Stomach (tissue), 9 donors: ENCODE results near the gene COA5. TPM values are rescaled to one million over a fixed set of nuclear protein-coding genes. Genes with fewer than 3 reads are reported as not detected.
A peak's percentile ranks its signal among the peaks of the same experiment; 100 is the strongest.

Experiments used
- DNase-seq, 2 donors: peaks; one replicate each; pipeline versions ENCODE4 v3.0.0 to v3.0.0-alpha.2; 2013 to 2019
- H3K27ac ChIP-seq, 5 donors: fragments of 200-600 bp in 4 of 5; sonication (generic) in 4 of 5; one replicate each; pipeline ENCODE4 v1.5.1; 2013 to 2019; ENCODE audit warnings: mild to moderate bottlenecking in 1 of 5, moderate library complexity in 1 of 5
- H3K27me3 ChIP-seq, 3 donors: fragments of 200-600 bp; sonication (generic); one replicate each; pipeline ENCODE4 v1.5.1; 2017 to 2019; ENCODE audit warnings: mixed run types in 1 of 3
- H3K36me3 ChIP-seq, 4 donors: fragments of 200-600 bp; sonication (generic); 1 replicate in 3 of 4; 2 replicates in 1 of 4; pipeline ENCODE4 v1.5.1; 2016 to 2019
- H3K4me1 ChIP-seq, 4 donors: fragments of 200-600 bp; sonication (generic); one replicate each; pipeline ENCODE4 v1.5.1; 2016 to 2019
- H3K4me3 ChIP-seq, 4 donors: fragments of 200-600 bp; sonication (generic) in 3 of 4; one replicate each; pipeline ENCODE4 v1.5.1; 2016 to 2019; ENCODE audit warnings: mild to moderate bottlenecking in 1 of 4
- H3K9me3 ChIP-seq, 4 donors: fragments of 200-600 bp; sonication (generic); one replicate each; pipeline ENCODE4 v1.5.1; 2016 to 2019
- CTCF ChIP-seq, 7 experiments: fragments of 450-650 bp in 4 of 7; fragments of 200-600 bp in 3 of 7; sonication (generic) in 3 of 7; IDR thresholded peaks; one replicate each; pipeline ENCODE4 v1.5.1; 2016 to 2019; ENCODE audit warnings: antibody characterized with exemption in 7 of 7, control low read depth in 2 of 7, mild to moderate bottlenecking in 1 of 7
- EP300 ChIP-seq: sonication (generic); formaldehyde crosslinking; IDR thresholded peaks from one replicate; pipeline ENCODE4 v1.6.1; 2017; ENCODE audit warnings: antibody characterized with exemption
- POLR2A ChIP-seq, 4 donors: fragments of 450-650 bp; IDR thresholded peaks; one replicate each; pipeline ENCODE4 v1.6.1; 2016; ENCODE audit warnings: antibody characterized with exemption in 4 of 4, control low read depth in 2 of 4, mild to moderate bottlenecking in 1 of 4, moderate library complexity in 1 of 4
- POLR2AphosphoS5 ChIP-seq, 3 donors: sonication (generic); formaldehyde crosslinking; IDR thresholded peaks; one replicate each; pipeline ENCODE4 v1.6.1; 2016; ENCODE audit warnings: antibody characterized with exemption in 3 of 3
- WGBS, 5 donors: extraction: QIAGEN DNeasy Blood & Tissue Kit in 3 of 5; methylation state at CpG; one replicate each; pipeline versions ENCODE4 v1.1.5 to v1.1.7; 2013 to 2018; 5-methylcytosine and 5-hydroxymethylcytosine counted together
- intact Hi-C: fragments of 100-400 bp; cut with DNase I; formaldehyde crosslinking; loops from one replicate; pipeline ENCODE4 v1.15.1; 2023; ENCODE audit warnings: low total_unique reads
- polyA plus RNA-seq, 3 donors: library from polyadenylated mRNA; stranded (reverse); fragments of 200-250 nt; gene quantifications; one replicate each; pipeline ENCODE4 v1.2.3, GENCODE V29; 2013
- total RNA-seq, 5 donors: library from RNA; depleted of rRNA; stranded (reverse); fragments of >200 nt; gene quantifications; one replicate each; pipeline versions ENCODE4 v1.1.0 to v1.2.3, GENCODE V29; 2014 to 2016
- donor health status: healthy with polysubstance abuse.
- donor health status: Bipolar disorder and iron deficiency.
- donor health status: healthy.

COA5 gene
- total and polyA plus RNA-seq, 8 donors = 1.2 to 60.6 (median 34.6) TPM

DNA sequence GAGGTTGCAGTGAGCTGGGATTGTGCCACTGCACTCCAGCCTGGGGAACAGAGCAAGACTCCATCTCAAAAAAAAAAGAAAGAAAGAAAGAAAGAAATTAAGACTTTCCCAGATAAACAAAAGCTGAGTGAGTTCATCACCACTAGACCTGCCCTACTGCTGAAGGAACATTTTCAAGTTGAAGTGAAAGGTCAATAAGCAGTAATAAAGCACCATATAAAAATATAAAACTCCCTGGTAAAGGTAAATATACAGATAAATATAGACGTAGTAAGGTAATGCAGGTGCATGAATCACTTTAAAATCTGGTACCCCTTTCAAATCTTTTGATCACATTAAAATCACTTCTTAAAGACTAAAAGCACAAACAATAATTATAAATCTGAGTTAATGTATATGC is 42.7 kb upstream of the COA5 start:
- no peak overlapping the region for H3K4me3 ChIP-seq
- peaks cover 8 to 33% (median 24%) of the 10 kb centered on the region in 4 donors for H3K36me3 ChIP-seq
- 35 to 67% (median 51%) methylated on average over 1 of the region's 1 CpG for WGBS, 5 donors
- no peak for DNase-seq
- peaks cover 0 to 9% (median 2%) of the 10 kb centered on the region in 4 donors for H3K4me1 ChIP-seq
- no peaks in the 10 kb centered on the region for H3K9me3 ChIP-seq
- H3K27ac ChIP-seq = no peak overlapping the region
- TF ChIP-seq POLR2A (IDR thresholded peaks at IDR 0.05) = no peak
- no peak for TF ChIP-seq POLR2AphosphoS5 (IDR thresholded peaks at IDR 0.05)
- TF ChIP-seq EP300 = no peak
- TF ChIP-seq CTCF (IDR thresholded peaks at IDR 0.05) = no peak
- H3K27me3 ChIP-seq = no peaks in the 10 kb centered on the region
- intact Hi-C loops = no loop called here

DNA sequence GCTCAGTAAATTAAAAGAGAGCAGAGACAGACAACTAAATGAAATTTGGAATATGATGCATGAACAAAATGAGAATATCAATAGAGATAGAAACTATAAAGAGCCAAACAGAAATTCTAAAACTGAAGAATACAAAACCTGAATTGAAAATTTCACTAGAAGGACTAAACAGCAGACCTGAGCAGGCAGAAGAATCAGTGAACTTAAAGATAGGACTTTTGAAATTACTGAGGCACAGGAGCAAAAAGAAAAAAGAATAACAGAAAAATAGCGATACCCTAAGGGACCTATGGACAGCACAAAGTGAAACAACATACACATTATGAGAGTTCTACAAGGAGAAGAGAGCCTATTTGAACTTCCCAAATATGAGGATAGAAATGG is 41.7 kb upstream of the COA5 start:
- WGBS, 5 donors = 85 to 96% (median 94%) methylated on average over 1 of the region's 1 CpG
- intact Hi-C loops = loop anchor here (5.0 kb wide), 1 partner anchor 187 kb away; no protein-coding TSS in a partner anchor
- no peak for DNase-seq
- H3K27ac ChIP-seq = no peak overlapping the region
- H3K4me3 ChIP-seq = no peak overlapping the region
- no peaks in the 10 kb centered on the region for H3K27me3 ChIP-seq
- H3K4me1 ChIP-seq = peaks cover 0 to 9% (median 2%) of the 10 kb centered on the region in 4 donors
- no peaks in the 10 kb centered on the region for H3K9me3 ChIP-seq
- H3K36me3 ChIP-seq = peaks cover 8 to 30% (median 23%) of the 10 kb centered on the region in 4 donors
- TF ChIP-seq POLR2AphosphoS5 (IDR thresholded peaks at IDR 0.05) (no peak), POLR2A (IDR thresholded peaks at IDR 0.05) (no peak), EP300 (no peak)

DNA sequence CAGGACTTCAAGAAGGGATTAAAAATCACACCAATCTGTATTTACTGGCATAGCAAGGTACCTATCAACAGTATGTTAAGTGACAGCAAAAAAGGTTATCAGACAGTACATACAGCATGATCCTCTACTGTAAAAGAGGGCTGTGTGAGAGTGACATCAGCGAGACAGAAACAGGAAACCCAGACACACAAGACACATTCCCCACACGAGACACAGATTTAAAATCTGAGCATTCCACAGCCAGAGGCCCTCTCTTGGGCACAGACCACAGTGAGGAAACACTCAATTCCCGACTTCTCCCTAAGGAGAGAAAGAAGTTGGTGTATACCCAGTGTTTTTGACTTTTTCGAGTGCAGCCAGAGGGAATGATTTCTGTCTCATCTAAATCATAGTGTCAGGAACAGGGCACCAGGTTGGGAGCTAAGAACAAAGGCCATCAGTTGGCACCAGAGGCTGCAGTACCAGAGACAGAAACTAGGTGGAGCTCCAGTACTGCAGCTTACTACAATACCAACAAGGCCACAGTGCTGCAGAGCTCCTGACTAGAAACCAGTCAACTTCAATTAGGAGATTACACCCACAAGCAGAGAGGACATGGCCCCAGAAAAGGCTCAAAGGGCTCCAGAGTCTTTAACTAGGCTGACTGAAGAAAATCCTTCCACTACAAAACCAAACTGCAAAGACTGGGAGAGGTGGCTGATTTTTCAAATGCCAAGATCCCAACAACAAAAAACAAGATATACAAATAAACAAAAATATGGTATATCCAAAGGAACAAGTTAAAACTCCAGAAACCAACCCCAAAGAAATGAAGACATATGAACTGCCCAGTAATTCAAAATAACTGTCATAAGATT is 41.1 kb upstream of the COA5 start:
- intact Hi-C loops = loop anchor here (5.0 kb wide), 1 partner anchor 188 kb away; no protein-coding TSS in a partner anchor
- Histone ChIP-seq H3K4me3 (no peak overlapping the region), H3K36me3 (peaks cover 8 to 34% (median 24%) of the 10 kb centered on the region in 4 donors), H3K27me3 (no peaks in the 10 kb centered on the region), H3K27ac (no peak overlapping the region), H3K9me3 (no peaks in the 10 kb centered on the region), H3K4me1 (peaks cover 0 to 9% (median 2%) of the 10 kb centered on the region in 4 donors)
- 19 to 25% (median 23%) methylated on average over 4 of the region's 4 CpGs for WGBS, 5 donors
- TF ChIP-seq CTCF (IDR thresholded peaks at IDR 0.05) (peak in 6 of 7 experiments; percentile 81 to 99 (median 98)), EP300 (no peak), POLR2A (IDR thresholded peaks at IDR 0.05) (no peak), POLR2AphosphoS5 (IDR thresholded peaks at IDR 0.05) (peak in 1 of 3 donors; percentile 77)
- peak; percentile 89 to 93 for DNase-seq

DNA sequence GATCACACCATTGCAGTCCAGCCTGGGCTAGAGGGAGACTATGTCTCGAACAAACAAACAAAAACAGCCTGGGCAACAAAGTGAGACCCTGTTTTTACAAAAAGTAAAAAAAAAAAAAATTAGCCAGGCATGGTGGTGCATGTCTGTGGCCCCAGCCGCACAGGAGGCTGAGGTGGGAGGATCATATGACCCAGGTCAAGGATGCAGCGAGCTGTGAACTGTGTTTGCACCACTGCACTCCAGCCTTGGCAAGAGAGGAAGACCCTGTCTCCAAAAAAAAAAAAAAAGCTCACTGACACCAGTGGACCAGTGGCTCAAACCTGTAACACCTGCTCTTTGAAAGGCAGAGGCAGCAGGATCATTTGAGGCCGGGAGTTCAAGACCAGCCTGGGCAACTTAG is 40.1 kb upstream of the COA5 start:
- Histone ChIP-seq H3K27me3 (no peaks in the 10 kb centered on the region), H3K4me1 (peaks cover 0 to 9% (median 2%) of the 10 kb centered on the region in 4 donors), H3K36me3 (peaks cover 8 to 42% (median 30%) of the 10 kb centered on the region in 4 donors), H3K27ac (no peak overlapping the region), H3K9me3 (no peaks in the 10 kb centered on the region), H3K4me3 (no peak overlapping the region)
- intact Hi-C loops = loop anchor here (5.0 kb wide), 1 partner anchor 189 kb away; no protein-coding TSS in a partner anchor
- 81 to 93% (median 89%) methylated on average over 4 of the region's 4 CpGs for WGBS, 5 donors
- DNase-seq = no peak
- TF ChIP-seq CTCF (IDR thresholded peaks at IDR 0.05) = no peak
- TF ChIP-seq POLR2AphosphoS5 (IDR thresholded peaks at IDR 0.05) = no peak
- no peak for TF ChIP-seq POLR2A (IDR thresholded peaks at IDR 0.05)
- no peak for TF ChIP-seq EP300
